SU-DHL-6 (cell line): ENCODE results near the gene MFAP3L.
"Not testable (repeated sequence)": the region's sequence is repeated elsewhere in the genome, so short reads cannot be mapped to it uniquely, and the experiment has no call there.

Experiments
- H2AFZ ChIP-seq: fragments of 200-600 bp; sonication (generic); 2 replicates; pipeline ENCODE4 v1.6.1; 2014; ENCODE audit warnings: low read depth, mild to moderate bottlenecking, moderate library complexity, mixed read lengths, antibody characterized with exemption, low read length; ENCODE audit not compliant: severe bottlenecking
- H3F3A ChIP-seq: fragments of 200-600 bp; shearing (Covaris generic); 2 replicates; pipeline ENCODE4 v1.6.0; 2016; ENCODE audit warnings: antibody characterized with exemption, mild to moderate bottlenecking; ENCODE audit not compliant: insufficient read depth
- H3K27ac ChIP-seq: fragments of 200-600 bp; sonication (generic); 2 replicates; pipeline ENCODE4 v1.5.1; 2016; ENCODE audit warnings: low read depth, mild to moderate bottlenecking, low read length, moderate library complexity, mixed read lengths
- H3K27me3 ChIP-seq: fragments of 200-600 bp; sonication (generic), shearing (Covaris generic); 2 replicates; pipeline ENCODE4 v1.6.0; 2014; ENCODE audit warnings: mild to moderate bottlenecking, low read length
- H3K36me3 ChIP-seq: fragments of 200-600 bp; sonication (generic); 2 replicates; pipeline ENCODE4 v1.6.1; 2014; ENCODE audit warnings: mild to moderate bottlenecking, low read length, mixed read lengths
- H3K4me2 ChIP-seq: fragments of 300-600, 200-600 bp; shearing (Covaris generic), sonication (generic); 2 replicates; pipeline ENCODE4 v1.6.0; 2014; ENCODE audit warnings: low read length, low read depth, mild to moderate bottlenecking; ENCODE audit not compliant: poor library complexity, severe bottlenecking
- H3K4me3 ChIP-seq: fragments of 200-600 bp; sonication (generic); 2 replicates; pipeline ENCODE4 v1.5.1; 2014; ENCODE audit warnings: antibody characterized with exemption, low read length, mild to moderate bottlenecking, mixed read lengths; ENCODE audit not compliant: insufficient read depth, poor library complexity, severe bottlenecking
- H3K79me2 ChIP-seq: fragments of 200-600 bp; sonication (generic); 2 replicates; pipeline ENCODE4 v1.6.1; 2014; ENCODE audit warnings: mild to moderate bottlenecking, low read length, moderate library complexity; ENCODE audit not compliant: insufficient read depth
- H3K9ac ChIP-seq: fragments of 200-600 bp; sonication (generic); 2 replicates; pipeline ENCODE4 v1.7.0; 2014; ENCODE audit warnings: mild to moderate bottlenecking, low read length
- H3K9me2 ChIP-seq: fragments of 200-600 bp; sonication (generic); replicated peaks from 2 replicates; pipeline ENCODE4 v1.6.1; 2014; ENCODE audit warnings: low read length; ENCODE audit not compliant: insufficient read depth
- H3K9me3 ChIP-seq: fragments of 200-600 bp; sonication (generic); 2 replicates; pipeline ENCODE4 v1.6.1; 2014; ENCODE audit warnings: low read length, mixed read lengths; ENCODE audit not compliant: insufficient read depth
- H4K20me1 ChIP-seq: fragments of 200-600 bp; sonication (generic); 2 replicates; pipeline ENCODE4 v1.6.1; 2014; ENCODE audit warnings: low read depth, mild to moderate bottlenecking, antibody characterized with exemption, low read length, moderate library complexity, mixed read lengths
- EZH2phosphoT487 ChIP-seq: fragments of 200-600 bp; sonication (generic), shearing (Covaris generic); conservative IDR thresholded peaks from 2 replicates; pipeline ENCODE4 v1.6.1; 2018; ENCODE audit warnings: mild to moderate bottlenecking, antibody characterized with exemption, low read length, moderate library complexity, mixed read lengths
- TF ChIP-seq, protein P1 (sequence below): fragments of 200-600 bp; sonication (generic); IDR thresholded peaks from one replicate; pipeline ENCODE4 v1.5.1; 2017; ENCODE audit warnings: antibody characterized with exemption, mild to moderate bottlenecking, low read length, moderate library complexity; ENCODE audit not compliant: insufficient read depth, poor library complexity, severe bottlenecking

The MFAP3L gene

DNA sequence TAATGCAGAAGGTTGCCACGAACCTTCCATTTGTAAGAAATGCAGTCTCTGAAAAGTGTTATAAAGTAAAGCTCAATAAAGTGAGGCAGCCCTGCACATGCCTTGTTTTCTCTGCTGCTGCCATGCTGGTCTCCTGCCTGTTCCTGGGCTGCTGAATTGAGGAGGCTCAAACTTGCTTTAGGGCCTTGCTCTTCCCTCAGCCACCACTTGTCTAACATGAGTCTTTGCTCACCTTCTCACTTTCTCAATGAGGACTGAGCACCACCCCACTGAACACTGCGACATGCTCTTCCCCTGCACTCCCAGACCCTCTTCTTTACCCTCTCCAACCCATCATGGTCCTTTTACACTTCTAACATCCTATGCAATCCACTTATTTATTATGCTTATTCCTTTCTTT, 25.2 kb upstream of the MFAP3L start:
- Histone ChIP-seq H3K9me3 (no peaks in the 10 kb centered on the region), H3F3A (no peaks in the 10 kb centered on the region), H4K20me1 (no peaks in the 10 kb centered on the region), H3K9ac (no peak overlapping the region), H3K36me3 (no peaks in the 10 kb centered on the region), H2AFZ (no peak overlapping the region), H3K79me2 (no peaks in the 10 kb centered on the region), H3K27me3 (no peaks in the 10 kb centered on the region), H3K27ac (no peak overlapping the region), H3K4me3 (no peak overlapping the region), H3K9me2 (no peaks in the 10 kb centered on the region), H3K4me2 (no peak overlapping the region)
- TF ChIP-seq, protein P1, sequence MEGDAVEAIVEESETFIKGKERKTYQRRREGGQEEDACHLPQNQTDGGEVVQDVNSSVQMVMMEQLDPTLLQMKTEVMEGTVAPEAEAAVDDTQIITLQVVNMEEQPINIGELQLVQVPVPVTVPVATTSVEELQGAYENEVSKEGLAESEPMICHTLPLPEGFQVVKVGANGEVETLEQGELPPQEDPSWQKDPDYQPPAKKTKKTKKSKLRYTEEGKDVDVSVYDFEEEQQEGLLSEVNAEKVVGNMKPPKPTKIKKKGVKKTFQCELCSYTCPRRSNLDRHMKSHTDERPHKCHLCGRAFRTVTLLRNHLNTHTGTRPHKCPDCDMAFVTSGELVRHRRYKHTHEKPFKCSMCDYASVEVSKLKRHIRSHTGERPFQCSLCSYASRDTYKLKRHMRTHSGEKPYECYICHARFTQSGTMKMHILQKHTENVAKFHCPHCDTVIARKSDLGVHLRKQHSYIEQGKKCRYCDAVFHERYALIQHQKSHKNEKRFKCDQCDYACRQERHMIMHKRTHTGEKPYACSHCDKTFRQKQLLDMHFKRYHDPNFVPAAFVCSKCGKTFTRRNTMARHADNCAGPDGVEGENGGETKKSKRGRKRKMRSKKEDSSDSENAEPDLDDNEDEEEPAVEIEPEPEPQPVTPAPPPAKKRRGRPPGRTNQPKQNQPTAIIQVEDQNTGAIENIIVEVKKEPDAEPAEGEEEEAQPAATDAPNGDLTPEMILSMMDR = no peak
- no peak for TF ChIP-seq EZH2phosphoT487

DNA sequence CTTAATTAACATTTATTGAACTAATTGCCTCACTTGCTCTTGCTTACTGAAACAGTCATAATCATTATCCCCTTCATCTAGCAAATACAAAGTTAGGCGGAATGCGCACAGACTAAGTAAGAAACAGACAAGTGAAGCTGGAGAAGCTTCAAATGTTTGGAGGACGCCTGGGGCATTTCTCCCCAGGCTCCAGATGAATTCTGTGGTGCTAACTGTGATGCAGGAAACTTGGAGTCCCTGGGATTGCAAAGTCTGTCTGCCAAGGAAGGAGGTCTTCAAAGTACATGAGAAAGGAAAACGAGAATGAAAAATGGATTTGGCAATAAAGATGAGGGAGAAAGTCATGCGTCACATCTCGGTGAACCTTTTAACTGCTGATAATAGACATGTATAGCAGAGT, 23.6 kb upstream of the MFAP3L start:
- H2AFZ ChIP-seq = no peak overlapping the region
- H3K27ac ChIP-seq = no peak overlapping the region
- H3K9me2 ChIP-seq = no peaks in the 10 kb centered on the region
- H3K9me3 ChIP-seq = no peaks in the 10 kb centered on the region
- no peaks in the 10 kb centered on the region for H3K27me3 ChIP-seq
- TF ChIP-seq EZH2phosphoT487 = no peak
- TF ChIP-seq, protein P1 = no peak
- no peak overlapping the region for H3K4me2 ChIP-seq
- H3K4me3 ChIP-seq = no peak overlapping the region
- no peaks in the 10 kb centered on the region for H3F3A ChIP-seq
- H3K36me3 ChIP-seq = no peaks in the 10 kb centered on the region
- H4K20me1 ChIP-seq = no peaks in the 10 kb centered on the region
- H3K9ac ChIP-seq = no peak overlapping the region
- no peaks in the 10 kb centered on the region for H3K79me2 ChIP-seq

DNA sequence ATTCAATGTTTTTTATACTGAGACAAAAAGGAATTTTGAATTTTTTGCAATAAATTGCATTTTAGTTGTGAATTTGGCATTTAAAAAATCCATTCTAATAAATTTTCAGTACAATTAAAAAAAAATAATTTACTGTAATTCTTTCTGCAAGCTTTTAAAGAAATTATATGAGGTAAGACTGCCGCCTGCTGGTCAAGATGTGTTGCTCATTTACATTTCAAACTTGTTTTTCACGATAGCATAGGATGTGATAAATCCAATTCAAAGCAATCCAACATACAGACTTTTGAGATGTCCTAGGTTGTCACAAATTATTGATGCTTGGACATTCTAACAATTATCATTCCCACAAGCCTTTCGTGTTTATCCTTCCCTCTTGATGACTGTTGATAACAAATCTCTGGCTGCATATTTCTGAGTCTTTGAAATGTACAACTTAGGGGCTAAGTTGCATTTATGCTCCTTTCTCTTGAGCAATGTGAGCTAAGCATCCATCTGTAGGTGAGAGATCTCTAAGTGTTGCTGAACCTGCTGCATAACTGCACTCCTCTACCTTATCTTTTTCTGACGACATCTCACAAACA, 21.7 kb upstream of the MFAP3L start:
- Histone ChIP-seq H4K20me1 (no peaks in the 10 kb centered on the region), H3K4me3 (no peak overlapping the region), H3K79me2 (no peaks in the 10 kb centered on the region), H3K27ac (no peak overlapping the region), H3K27me3 (no peaks in the 10 kb centered on the region), H3K36me3 (no peaks in the 10 kb centered on the region), H3F3A (no peaks in the 10 kb centered on the region), H3K9me3 (no peaks in the 10 kb centered on the region), H2AFZ (no peak overlapping the region), H3K9me2 (no peaks in the 10 kb centered on the region), H3K9ac (no peak overlapping the region), H3K4me2 (no peak overlapping the region)
- TF ChIP-seq EZH2phosphoT487 = no peak
- TF ChIP-seq, protein P1 = peak; percentile 54

DNA sequence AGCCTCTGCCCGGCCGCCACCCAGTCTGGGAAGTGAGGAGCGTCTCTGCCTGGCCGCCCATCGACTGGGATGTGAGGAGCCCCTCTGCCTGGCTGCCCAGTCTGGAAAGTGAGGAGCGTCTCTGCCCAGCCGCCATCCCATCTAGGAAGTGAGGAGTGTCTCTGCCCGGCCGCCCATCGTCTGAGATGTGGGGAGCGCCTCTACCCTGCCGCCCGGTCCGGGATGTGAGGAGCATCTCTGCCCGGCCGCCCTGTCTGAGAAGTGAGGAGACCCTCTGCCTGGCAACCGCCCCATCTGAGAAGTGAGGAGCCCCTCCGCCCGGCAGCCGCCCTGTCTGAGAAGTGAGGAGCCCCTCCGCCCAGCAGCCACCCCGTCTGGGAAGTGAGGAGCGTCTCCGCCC, 20.0 kb upstream of the MFAP3L start:
- not testable (repeated sequence) for H3F3A ChIP-seq, H3K27ac ChIP-seq, H3K4me2 ChIP-seq, H3K4me3 ChIP-seq, H2AFZ ChIP-seq, H3K9me2 ChIP-seq, H3K36me3 ChIP-seq, H4K20me1 ChIP-seq, H3K9ac ChIP-seq, H3K9me3 ChIP-seq, H3K27me3 ChIP-seq, H3K79me2 ChIP-seq
